Mammary epithelial cell (primary cell): Measurements from ENCODE around the gene KRTAP4-1.

ENCODE experiments used
- CTCF ChIP-seq, 2 donors: IDR thresholded peaks in 1 of 2; conservative IDR thresholded peaks in 1 of 2; 2 replicates each; pipeline ENCODE4 v1.5.1; 2011 to 2012; ENCODE audit warnings: inconsistent platforms in 2 of 2, low read length in 2 of 2, mild to moderate bottlenecking in 2 of 2, control low read depth in 1 of 2, low read depth in 1 of 2; ENCODE audit not compliant: insufficient read depth in 1 of 2; ENCODE audit errors: extremely low read depth in 1 of 2
- EZH2 ChIP-seq: IDR thresholded peaks from 2 replicates; pipeline ENCODE4 v1.6.1; 2012; ENCODE audit warnings: low read length, inconsistent platforms, borderline replicate concordance

DNA sequence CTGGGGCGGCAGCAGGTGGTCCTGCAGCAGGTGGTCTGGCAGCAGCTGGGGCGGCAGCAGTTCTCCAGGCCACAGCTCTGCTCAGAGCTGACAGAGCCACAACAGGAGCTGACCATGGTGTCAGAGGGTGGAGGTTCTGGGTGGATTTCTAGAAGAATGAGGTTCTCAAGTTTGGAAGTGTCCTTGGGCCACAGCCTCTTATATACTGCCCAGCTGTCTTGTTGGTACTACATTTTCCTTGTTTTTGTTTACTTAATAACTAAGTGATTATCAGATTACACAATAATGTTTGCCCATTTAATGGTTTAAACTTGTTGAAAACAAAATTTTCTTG lies 35.1 kb downstream of the KRTAP4-1 start, which contains the start of gene KRTAP4-5:
- TF ChIP-seq CTCF (conservative IDR thresholded peaks at IDR 0.05 in 1 of 2, IDR thresholded peaks at IDR 0.05 in 1 of 2; ENCODE audit: extremely low read depth in 1 of 2, insufficient read depth in 1 of 2, low read depth in 1 of 2, low read length in 2 of 2) (no peak), EZH2 (no peak)
